HG03066 (cell line): ENCODE data around the gene GJB6.
A peak's percentile ranks its signal among the peaks of the same experiment; 100 is the strongest.

Experiments
- ATAC-seq: cut with Tn5 transposase; IDR thresholded peaks from one replicate; pipeline ENCODE4 v1.9.1; 2021; ENCODE audit warnings: low read depth; ENCODE audit not compliant: unreplicated experiment

Gene GJB6

DNA sequence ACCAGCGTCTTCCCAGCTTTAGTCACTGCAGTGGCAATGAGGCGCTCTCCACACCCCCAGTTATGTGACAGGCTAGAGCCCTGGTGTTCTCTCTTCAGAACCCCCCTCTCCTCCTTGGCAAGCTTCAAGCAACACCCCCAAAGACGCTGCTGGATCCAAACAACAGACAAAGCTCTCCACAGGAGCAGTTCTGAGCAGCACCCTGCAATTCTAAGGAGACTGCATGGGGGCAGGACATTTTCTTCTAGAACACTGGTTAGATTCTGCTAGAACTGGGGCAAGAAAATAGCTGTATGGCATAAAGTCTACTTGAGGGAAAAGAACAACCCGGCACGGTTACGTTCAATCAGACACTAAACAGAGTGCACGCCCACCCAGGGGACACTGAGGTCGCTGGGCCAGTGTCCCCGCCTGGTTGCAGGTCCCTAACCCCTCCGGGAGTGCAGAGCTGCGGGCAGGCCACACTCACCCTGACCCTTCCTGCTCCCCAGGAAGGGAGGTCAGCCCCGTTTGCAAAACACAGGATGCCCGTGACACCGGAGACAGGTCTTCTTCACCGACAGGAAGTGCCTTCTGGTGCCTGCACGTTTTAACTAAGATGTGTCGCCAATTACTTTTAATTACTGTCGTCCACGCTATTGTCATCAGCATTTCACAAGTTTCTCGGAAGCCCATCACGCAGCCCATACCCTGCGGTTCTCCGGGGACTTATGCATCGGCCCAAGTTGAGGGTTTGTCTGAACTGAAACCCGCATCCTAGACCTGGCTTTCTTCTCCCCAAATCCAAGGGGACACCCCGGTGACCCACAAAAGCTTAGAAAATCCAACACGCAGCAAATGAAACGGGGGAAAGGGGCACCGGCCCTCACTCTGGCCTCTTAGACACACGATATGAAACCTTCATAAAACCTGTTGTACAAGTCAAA lies 943 bp downstream of the GJB6 start:
- ATAC-seq, result no peak

DNA sequence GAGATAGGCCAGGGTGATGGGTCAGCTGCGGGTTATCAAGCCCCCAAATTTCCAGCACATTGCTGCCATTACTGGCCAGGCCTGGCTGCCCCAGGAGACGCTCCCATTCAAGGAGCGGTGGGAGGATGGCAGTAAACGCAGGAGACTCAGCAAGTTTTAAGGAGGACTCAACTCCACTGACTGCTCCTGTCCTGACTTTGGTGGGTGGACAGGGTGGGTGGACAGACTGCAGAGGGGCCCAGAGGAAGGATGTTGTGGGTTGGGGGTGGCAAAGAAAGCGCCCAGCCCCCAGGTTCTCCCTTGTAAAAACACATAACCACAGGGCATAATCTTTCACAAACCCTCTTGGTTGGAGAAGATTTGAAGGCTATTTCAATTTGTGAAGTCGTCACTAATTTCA lies 4.4 kb downstream of the GJB6 start:
- no peak for ATAC-seq

- ATAC-seq, result no peak
Observed at GRCh38 chr13:20227288-20227687, 4.8 kb downstream of the GJB6 start.

GRCh38 chr13:20222553-20222952 lies 9.6 kb downstream of the GJB6 start:
- no peak for ATAC-seq

DNA sequence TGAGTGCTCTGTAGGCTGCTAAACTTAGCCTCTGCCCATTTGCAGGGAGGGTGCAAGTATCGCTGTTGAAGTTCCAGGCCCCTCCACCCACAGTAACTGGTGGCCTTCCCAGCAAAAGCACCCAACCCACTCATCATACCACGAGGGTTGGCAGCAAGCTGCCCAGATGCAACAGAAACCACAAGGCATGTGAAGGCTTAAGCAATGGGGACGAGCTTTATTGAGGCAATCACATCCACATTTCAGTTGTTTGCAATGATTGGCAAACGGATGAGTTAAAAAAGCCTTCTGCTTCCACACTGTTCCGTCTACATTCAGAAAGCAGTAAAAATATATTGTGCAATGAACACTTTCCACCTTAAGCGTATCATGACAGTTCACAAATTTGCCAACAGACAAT lies 10.3 kb downstream of the GJB6 start:
- ATAC-seq, result no peak

DNA sequence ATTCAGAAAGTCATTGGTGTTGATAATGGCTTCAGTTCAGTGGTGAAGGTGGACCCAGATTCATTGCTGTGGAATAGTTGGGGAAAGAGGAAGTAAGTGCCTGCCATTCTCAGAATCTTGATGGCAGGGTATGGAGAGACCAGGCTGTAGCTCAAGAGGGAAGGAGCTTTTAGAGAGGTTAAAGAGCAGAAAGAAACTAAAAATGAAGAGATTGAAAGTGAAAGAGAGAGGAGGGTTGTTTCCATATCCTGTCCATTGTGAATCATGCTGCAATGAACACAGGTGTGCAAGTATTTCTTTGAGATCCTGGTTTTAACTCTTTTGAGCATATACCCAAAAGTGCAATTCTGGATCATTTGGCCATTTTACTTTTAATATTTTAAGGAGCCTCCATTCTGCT lies 12.5 kb downstream of the GJB6 start:
- ATAC-seq, result peak; percentile 83

GRCh38 chr13:20217168-20217567 lies 15.0 kb downstream of the GJB6 start:
- no peak for ATAC-seq

- ATAC-seq, result no peak
Observed at GRCh38 chr13:20209948-20210347, 22.2 kb downstream of the GJB6 start.

DNA sequence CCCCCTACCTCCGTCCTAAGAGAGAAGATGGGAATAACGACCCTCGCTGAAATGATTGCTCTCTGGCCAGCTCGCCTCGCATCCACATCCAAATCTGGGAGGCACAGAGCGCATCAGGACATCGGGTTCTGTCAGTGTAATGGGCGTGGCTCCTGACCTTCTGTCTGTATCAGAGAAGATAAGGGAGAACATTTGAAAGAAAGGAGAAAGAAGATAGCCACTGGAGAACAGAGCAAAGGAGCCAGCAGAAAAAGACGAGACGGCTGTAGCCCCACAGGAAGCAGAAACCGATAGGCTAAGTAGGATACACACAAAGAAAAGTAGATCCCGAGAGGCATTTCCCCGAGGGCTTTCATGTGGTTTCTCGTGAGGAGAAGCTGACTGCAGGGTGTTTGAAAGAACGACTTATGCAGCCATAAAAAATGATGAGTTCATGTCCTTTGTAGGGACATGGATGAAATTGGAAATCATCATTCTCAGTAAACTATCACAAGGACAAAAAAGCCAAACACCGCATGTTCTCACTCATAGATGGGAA lies 25.4 kb downstream of the GJB6 start:
- ATAC-seq, result no peak

DNA sequence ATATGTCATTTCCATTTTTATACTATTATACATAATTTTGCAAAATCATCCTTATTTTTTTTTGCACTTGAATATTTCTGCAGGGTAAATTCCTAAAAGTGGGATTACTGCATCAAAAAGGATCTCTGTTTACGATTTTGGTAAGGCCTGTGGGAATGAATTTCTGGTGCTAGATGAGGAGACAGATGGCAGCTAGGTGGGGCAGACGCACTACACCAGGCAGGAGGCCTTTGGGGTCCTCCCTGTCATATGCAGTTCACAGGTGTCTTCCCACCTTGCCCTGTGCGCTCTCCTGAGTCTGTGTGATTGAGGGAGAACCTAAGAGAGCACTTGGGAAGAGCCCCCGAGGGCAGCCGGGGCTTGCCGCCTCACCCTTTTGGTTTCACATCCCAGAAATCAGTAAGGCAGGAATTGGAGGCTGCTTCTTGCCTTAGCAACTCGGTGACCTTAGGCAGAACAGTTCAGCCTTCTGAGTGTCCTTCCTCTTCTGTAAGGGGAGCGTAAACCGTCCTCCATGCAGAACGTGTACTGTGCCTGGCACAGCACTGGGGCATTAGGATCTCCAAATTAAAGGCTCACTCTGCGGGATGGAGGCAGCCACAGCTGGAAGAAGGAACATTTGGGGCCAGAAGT lies 25.9 kb downstream of the GJB6 start:
- no peak for ATAC-seq

DNA sequence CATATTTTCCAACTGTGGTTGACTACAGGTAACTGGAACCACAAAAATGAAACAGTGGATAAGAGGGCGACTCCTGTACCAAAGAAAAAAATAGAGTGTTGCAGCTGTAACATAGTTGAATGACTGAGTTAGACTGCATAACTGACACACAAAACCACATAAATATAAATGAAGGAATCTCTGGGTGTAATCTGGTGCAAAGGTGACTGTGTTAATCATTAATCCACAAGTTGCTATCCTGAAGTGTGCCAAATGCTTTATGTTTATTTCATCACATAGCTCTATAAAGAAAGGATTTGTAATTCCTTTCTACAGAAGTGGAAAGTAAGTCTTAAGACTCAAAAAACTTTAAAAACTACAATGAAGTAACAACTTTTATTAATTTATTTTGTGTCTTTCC lies 33.3 kb downstream of the GJB6 start:
- no peak for ATAC-seq

GRCh38 chr13:20197361-20197834 lies 34.7 kb downstream of the GJB6 start:
- no peak for ATAC-seq

- ATAC-seq, result no peak
Observed at GRCh38 chr13:20195801-20196200, 36.3 kb downstream of the GJB6 start.

DNA sequence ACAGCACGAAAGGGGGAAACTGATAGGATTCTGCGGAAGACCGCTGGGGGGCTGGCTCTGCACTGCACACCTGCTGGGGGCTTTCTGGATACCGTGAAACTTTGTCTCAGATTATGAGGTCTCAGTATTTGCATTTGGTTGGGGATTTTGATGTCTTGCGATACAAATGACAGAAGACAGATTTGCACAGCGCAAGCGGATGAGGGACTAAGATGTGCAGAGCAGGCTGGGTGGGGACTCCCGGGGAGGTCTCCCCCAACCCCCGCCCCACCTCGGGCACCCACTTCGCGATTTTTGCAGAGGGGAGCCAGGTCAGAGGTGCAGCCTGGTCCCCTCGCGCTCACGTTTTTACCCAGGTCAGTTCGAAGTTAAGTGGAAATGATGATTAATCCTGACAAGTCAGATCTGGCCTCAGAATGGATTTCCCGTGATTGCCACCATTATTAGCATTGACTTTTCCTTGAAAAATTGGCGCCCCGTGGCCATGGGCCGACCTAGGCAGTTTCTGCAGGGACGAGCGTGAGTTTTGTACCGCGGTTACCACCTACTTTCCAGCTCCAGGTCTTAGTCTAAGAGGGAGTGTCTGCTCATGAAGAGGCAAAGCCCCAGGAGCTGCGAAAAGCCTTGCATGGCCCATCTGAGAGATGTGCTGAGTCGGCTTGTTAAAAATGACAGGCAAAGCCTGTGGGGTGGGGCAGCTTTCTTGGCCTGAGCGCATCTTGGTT lies 38.0 kb downstream of the GJB6 start:
- ATAC-seq, result no peak

DNA sequence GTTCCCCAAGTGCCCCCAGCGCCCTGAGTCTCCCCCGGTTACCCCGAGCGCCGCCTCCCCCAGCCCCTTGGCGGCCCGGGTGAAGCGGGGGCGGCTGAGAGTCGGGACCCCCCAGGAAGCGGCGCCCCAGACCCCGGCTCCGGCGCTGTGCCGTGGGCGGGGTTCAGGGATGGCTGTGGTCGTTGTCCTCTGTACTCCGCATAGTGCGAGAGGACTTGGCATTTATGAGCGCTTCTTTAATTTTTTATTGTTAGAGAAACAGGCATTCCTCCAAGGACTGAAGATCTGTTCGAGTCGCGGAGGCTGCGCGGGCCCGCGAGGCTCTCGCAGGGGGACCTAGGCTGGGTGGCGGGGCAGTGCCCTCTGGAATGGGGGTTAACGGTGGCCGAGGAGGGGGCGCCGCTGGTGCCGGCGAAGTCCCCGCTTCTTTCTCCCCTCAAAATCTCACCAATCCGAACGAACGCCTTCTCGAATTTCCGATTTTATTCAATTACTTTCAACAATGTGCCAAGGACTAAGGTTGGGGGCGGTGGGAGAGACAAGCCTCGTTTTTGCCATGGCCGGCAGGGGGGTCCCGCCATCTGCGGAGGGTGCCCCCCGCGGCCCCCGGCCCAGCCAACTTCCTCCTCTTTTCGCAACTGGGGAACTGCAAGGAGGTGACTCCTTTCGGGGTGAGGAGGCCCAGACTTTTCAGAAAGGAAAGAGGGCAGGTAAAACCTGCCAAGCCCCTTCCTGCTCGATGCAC lies 38.8 kb downstream of the GJB6 start:
- no peak for ATAC-seq

- no peak for ATAC-seq
Observed at GRCh38 chr13:20192836-20193161, 39.3 kb downstream of the GJB6 start, which contains the start of gene GJB2. Gene GJB2, minus strand, starts transcription at chr13:20192938. Its CDS starts 3,357 bp downstream, at chr13:20189581.

GRCh38 chr13:20192158-20192835 lies 39.8 kb downstream of the GJB6 start:
- ATAC-seq, result no peak

DNA sequence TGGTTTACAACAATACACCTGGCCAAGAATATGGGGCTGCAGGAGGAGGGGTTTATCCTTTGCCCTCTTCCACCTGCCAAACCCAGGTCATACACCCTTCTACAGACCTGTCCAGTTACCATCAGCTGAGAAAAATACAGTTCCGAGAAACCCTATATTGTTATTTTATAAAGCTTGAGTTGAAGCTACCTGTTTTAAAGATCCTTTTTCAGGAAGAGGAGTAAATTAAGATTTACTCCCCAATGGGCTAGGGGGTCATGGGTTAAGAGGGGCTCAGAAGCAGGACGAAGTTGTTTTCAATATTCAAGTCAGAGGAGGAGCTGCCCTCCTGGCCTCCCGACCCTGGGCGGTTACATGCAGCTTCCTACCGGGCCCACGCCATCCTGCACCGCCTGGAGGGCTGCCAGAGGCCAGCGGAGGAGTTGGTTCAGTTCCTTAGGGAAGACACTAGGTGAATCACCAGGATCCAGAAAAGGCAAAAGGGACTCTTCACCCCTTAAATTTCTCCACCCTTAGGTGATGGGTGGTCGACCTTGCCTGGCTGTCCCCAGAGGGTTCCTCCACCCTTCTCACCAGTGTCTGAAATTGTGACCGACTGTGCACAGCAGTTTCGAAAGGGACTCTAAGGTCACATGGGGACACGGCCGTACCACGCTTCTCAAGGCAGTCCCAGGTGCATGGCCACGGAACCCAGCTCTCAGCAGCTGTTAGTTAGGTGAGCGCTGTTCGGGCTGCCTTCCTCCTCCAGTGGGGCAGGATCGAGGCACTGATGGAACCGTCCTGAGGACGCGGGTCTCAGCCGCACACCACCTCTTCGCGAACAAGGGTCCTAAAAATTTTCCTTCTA lies 40.6 kb downstream of the GJB6 start:
- ATAC-seq, result no peak
